ENCODE data around the gene ARCN1.

Gene ARCN1

DNA sequence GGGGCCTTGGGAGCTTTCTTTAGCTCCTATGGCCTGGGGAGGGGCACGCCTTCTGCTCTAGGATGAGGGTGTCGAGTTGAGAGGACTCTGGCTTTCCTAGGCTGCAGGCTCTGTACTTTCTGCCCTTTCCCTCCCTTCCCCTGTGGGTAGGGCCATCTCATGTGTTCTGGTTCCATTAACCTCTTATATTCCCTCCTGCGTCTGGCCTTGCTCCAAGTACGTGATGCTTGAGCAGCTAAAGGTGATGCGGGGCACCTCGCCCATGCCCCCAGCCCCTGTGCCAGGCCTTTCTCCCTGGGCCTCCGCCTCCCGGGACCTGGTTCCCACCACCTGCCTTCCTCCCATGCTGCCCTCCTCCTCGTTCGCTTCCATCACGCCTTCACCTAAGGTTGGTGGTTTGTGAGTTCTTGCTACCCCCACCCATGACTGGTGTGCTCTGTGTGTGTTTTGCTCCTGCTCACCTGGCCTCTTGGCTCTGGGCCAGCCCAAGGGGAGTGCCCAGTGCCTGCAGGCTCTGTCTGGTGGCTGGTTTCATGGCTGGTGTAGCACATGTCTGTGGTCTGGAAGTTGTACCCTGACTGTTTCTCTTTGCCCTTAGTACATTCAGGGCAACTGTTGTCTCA lies 69.3 kb downstream of the ARCN1 start:
- DNase-seq: peak; percentile 66

DNA sequence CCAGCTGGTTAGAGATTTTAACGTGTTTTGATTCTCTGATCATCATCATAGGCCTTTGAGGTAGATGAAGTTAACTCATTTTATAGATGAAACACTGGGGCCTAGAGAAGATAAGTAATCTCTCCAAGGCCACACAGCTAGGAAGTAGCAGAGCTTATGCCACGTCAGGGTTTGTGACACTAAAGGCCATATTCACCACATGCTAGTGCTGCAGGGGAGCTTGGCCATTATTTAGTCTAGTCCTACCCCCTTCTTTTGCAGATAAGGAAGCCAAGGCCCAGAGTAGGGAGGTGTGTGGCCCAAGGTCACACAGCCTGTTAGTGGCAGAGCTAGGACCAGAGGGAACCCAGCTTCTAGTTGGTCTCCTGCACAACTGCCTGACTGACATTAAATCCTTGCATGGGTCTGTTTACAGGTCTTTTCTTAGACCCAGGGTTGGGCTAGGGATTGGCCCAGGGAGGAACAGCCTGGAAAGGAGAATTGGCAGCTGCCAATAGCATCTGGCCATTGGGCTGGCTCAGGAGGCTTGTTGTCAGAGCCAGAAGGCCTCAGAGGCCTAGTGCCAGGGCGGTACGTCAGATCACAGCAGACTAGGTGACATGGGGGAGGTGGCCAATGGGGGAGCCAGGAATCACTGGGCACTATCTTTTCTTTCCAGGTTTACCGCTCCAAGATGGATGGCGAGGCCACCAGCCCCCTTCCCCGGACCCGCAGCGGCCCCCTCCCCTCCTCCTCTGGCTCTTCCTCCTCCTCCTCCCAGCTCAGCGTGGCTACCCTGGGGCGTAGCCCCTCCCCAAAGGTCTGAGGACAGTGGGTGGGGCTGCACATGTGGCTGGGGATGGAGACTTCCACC lies 71.2 kb downstream of the ARCN1 start:
- DNase-seq: no peak

DNA sequence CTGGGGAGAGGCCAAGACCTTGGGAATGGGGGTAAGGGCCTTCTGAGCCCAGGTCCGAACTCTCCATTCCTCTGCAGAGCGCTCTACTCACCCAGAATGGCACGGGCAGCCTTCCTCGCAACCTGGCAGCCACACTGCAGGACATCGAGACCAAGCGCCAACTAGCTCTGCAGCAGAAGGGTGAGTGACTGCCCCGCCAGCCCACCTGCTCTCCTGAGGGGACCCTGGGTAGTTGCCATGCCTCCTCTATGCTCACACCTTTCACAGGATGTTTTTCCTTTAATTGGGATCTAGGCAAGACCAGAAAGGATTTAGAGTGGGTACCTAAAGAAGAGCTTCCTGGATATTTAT lies 71.8 kb downstream of the ARCN1 start:
- no peak for DNase-seq

DNA sequence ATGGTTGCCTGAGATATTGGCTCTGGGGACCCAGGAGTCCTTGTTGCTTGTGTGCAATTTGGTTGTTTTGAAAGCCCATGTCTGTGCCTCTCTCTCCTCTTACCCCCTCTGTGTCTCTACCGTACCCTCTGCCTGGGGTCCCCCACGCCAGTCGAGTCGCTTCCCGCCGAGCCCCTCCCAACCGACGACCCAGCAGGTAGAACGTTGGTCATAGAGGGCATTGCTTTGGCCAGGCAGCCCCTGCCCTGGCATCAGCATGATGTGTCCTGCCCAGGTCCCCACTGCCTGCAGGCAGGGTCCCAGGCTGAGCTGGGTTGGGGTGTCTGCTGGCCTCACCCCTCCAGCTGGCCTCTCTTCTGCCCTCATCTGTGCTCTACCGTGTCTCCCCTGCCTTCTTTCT lies 72.3 kb downstream of the ARCN1 start:
- DNase-seq: no peak

DNA sequence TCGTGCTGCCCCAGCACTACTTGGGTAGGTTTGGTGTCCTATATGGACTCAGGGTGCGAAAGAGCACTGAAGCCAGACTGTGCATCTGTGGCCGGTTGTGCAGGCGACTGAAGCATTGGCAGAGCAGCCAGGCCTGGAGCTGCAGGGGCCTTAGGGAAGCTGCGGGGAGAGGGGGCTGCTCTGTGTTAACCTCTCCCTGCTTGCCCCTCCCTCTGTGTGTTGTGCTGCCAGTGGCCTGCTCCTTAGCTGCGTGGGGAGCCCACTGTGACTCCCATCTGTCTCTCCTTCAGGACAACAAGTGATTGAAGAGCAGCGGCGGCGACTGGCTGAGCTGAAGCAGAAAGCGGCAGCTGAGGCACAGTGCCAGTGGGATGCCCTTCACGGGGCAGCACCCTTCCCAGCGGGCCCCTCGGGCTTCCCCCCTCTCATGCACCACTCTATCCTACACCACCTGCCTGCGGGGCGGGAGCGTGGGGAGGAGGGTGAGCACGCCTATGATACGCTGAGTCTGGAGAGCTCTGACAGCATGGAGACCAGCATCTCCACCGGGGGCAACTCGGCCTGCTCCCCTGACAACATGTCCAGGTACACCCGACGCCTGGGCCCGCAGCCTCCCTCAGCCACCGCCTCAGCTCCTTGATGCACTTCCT lies 73.0 kb downstream of the ARCN1 start:
- DNase-seq: no peak

DNA sequence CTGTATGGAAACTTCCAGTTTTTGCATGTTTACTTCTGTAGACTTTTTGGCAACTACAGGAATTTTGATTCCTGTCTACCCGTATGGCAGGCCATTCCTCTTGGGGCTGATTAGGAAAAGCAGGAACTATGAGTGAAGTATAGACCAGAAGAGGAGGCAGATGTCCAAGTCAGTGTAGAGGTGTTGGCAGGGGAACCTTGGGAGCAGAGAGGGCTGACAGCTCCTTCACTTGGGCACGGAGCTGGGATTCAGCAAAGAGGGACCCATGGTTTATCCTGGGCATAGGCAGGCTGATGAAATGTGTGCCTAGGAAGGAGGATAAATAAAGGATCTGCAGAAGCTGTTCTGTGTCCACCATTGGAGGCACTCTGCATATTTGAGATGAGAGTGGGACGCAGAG lies 74.2 kb downstream of the ARCN1 start:
- DNase-seq: no peak

DNA sequence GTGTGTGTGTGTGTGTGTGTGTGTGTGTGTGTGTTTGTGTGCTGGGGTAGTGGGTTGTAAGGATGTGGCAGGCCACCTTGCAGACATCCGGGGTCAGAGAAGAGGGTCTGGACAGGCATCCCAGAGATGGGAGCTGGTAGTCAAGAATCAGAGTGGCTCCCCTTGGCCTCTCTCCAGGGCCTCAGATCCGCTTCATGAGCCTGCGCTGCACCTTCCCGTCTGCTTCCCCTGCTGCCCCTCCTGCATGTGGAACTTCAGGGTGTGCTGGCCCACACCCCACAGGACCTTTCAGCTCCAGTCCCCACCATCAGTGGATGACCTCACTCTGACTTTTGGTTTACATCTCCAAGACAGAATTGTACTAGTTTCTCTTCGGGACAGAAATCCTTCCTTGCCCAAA lies 76.1 kb downstream of the ARCN1 start:
- DNase-seq: no peak

DNA sequence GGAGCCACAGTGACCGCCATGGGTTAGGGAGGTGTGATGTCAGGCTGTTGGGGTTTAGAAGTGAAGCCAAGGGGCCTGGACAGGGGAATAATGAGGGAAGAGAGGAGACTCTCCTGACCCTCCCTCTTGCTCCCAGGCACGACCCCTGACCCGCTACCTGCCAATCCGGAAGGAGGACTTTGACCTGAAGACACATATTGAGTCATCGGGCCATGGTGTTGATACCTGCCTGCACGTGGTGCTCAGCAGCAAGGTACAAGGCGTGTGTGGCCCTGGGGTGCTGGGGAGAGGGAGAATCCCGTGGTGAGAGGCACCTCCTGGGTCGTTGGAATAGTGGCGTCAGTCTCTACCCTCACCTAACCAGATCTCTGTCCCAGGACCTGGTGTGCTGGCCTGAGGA lies 77.7 kb downstream of the ARCN1 start:
- no peak for DNase-seq

DNA sequence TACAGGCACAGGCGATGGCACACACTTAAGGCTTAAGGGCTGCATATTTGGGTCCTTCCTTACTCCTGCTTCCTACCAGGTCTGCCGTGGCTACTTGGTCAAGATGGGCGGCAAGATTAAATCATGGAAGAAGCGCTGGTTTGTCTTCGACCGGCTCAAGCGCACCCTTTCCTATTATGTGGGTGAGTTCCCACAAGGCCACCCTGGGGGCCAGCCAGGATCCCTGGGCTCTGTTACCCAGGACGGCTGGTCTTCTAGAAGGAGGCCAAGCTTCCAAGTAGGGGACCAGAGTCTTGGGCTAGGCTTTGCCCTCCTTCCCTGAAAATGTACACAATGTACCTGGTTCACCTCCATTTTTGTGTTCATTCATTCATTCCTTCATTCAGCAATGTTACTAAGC lies 78.2 kb downstream of the ARCN1 start:
- no peak for DNase-seq

DNA sequence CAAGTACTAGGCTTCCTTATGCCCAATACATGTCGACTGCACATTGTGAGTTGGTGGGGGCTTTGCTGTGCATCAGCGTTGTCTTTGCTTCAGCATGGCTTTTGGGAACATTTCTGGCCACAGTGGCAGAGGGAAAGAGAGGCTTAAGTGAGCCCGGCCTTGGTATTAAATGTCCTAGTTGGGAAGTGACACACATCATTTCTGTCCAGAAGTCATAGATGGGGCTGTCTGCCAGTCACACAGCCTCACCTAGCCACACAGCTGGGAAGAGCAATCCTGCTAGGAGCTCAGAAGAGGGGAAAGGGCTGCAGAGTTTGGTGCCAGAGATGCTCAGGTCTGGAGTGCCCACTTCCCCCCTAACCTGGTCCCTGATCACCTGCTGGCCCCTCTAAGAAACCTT lies 79.6 kb downstream of the ARCN1 start:
- no peak for DNase-seq
